Mucosa of descending colon (tissue), 3 donors: ENCODE measurements around the gene SAFB. TPM values are rescaled to one million over a fixed set of nuclear protein-coding genes. Genes with fewer than 3 reads are reported as not detected.
"Not testable (repeated sequence)": the region's sequence is repeated elsewhere in the genome, so short reads cannot be mapped to it uniquely, and the experiment has no call there.

Experiments used
- ATAC-seq: fragments of 200-7000 bp; cut with Tn5 transposase; one replicate; pipeline ENCODE4 v1.9.1; 2020; ENCODE audit warnings: mild to moderate bottlenecking, moderate library complexity
- DNase-seq, 3 donors: peaks; one replicate each; pipeline ENCODE4 v3.0.0-alpha.2; 2020
- H3K36me3 ChIP-seq: fragments of 200-600 bp; one replicate; pipeline ENCODE4 v1.8.0; 2021; ENCODE audit warnings: low read depth, mild to moderate bottlenecking
- H3K4me1 ChIP-seq: fragments of 200-600 bp; one replicate; pipeline ENCODE4 v1.8.0; 2021; ENCODE audit warnings: low read depth, mild to moderate bottlenecking
- H3K4me3 ChIP-seq: fragments of 200-600 bp; one replicate; pipeline ENCODE4 v1.8.0; 2021; ENCODE audit warnings: mild to moderate bottlenecking
- H3K9me3 ChIP-seq: fragments of 200-600 bp; one replicate; pipeline ENCODE4 v1.8.0; 2021; ENCODE audit warnings: mild to moderate bottlenecking
- CTCF ChIP-seq: fragments of 200-600 bp; IDR thresholded peaks from one replicate; pipeline ENCODE4 v1.8.0; 2022; ENCODE audit warnings: antibody characterized with exemption, mild to moderate bottlenecking
- intact Hi-C, 2 donors: fragments of 100-400 bp; cut with DNase I in 1 of 2; cut with micrococcal nuclease in 1 of 2; formaldehyde crosslinking; loops; one replicate each; pipeline versions ENCODE4 v1.11.0 to v1.11.1; 2022; cut with DNase I, micrococcal nuclease
- total RNA-seq, 3 donors: library from RNA; stranded (reverse); fragmentation: NEBNext Ultra II Directional in 2 of 3; extraction: Animal tissue kit (Norgen Biotek cat#: 25700) in 2 of 3; gene quantifications; one replicate each; pipeline versions ENCODE4 v1.2.1 to v1.2.4, GENCODE V29; 2021 to 2023
- donor health status: DM: no; HTN: no; CAD: no; lungs with moderate emphysema.
- donor health status: DM: no; HTN: no; CAD: no.
- donor health status: DM: no; HTN: yes; CAD: no.

SAFB gene
- total RNA-seq, 3 donors from 2014 or later = 78.8 to 115 (median 83.3) TPM

- Histone ChIP-seq H3K9me3 (no peaks in the 10 kb centered on the region), H3K36me3 (no peaks in the 10 kb centered on the region), H3K4me1 (no peaks in the 10 kb centered on the region), H3K4me3 (no peak overlapping the region)
- no peak for ATAC-seq
- DNase-seq = no peak
- intact Hi-C loops = no loop called here
- TF ChIP-seq CTCF = no peak
Measured at GRCh38 chr19:5700455-5701092, 77.7 kb downstream of the SAFB start.

DNA sequence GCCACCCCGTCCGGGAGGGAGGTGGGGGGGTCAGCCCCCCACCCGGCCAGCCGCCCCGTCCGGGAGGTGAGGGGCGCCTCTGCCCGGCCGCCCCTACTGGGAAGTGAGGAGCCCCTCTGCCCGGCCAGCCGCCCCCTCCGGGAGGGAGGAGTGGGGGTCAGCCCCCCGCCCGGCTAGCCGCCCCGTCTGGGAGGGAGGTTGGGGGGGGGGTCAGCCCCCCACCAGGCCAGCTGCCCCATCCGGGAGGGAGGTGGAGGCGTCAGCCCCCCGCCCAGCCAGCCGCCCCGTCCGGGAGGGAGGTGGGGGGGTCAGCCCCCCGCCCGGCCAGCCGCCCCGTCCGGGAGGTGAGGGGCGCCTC is 79.1 kb downstream of the SAFB start:
- H3K36me3 ChIP-seq, DNase-seq, ATAC-seq, intact Hi-C loops, H3K4me3 ChIP-seq, H3K4me1 ChIP-seq, H3K9me3 ChIP-seq: not testable (repeated sequence)

- intact Hi-C loops = no loop called here
- TF ChIP-seq CTCF = no peak
- Histone ChIP-seq H3K4me1 (no peaks in the 10 kb centered on the region), H3K36me3 (no peaks in the 10 kb centered on the region), H3K4me3 (no peak overlapping the region), H3K9me3 (no peaks in the 10 kb centered on the region)
- ATAC-seq (no peak), DNase-seq (peak in 1 of 3 donors; percentile 21)
Measured at GRCh38 chr19:5703819-5704818, 81.2 kb downstream of the SAFB start.

DNA sequence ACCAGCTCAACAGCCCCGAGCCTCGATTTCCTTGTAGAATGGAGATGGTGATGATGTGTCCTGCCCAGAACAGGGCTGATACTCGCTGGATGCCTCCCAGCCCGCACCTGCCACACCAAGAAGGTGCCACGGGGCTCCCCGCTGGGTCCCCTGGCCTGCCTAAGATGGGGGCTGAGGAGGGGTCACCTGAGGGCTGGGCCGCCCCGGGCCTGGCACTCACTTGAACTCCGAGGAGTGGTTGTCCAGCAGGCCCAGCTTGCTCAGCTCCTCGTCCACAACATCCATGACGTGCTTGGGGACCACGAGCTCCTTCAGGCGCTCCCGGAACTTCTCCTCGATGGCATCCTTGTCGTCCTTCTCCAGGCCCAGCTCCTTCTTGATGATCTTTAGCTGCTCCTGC is 82.7 kb downstream of the SAFB start:
- H3K9me3 ChIP-seq = no peaks in the 10 kb centered on the region
- no peaks in the 10 kb centered on the region for H3K36me3 ChIP-seq
- no peak for ATAC-seq
- H3K4me3 ChIP-seq = no peak overlapping the region
- intact Hi-C loops = no loop called here
- no peak for DNase-seq
- no peak for TF ChIP-seq CTCF
- H3K4me1 ChIP-seq = no peaks in the 10 kb centered on the region

DNA sequence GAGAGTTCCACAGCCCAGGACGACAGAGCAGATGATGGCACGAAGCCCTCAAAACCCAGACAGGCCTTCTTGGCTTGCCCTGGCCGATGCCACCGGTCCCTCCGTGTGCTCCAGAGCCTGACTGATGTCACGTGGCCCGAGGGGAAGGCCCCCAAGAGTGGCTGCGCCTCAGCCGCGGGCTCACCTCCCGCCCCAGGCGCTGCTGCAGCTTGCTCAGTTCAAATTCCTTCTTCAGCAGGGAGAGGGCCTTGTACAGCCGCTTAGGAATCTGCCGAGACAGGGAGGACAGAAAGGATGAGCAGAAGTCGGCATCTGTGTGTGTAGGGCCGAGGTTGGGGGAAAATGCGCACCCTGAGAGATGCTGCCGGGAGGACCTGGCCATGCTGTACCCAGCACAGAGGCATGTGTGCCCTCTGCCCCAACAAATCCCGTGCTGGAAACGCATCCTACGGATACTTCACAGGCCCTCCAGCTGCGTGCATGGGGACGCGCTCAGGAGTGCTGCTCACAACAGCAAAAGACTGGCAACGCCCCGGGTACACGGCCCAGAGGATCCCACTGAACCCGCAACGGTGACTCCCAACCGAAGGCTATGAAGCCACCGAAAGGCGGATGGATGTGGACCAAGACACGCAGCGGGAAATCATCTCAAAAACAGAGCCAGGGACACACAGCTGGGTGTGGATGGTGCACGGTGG is 84.1 kb downstream of the SAFB start:
- intact Hi-C loops = no loop called here
- H3K36me3 ChIP-seq = no peaks in the 10 kb centered on the region
- no peaks in the 10 kb centered on the region for H3K4me1 ChIP-seq
- DNase-seq = no peak
- H3K4me3 ChIP-seq = no peak overlapping the region
- TF ChIP-seq CTCF = no peak
- ATAC-seq = no peak
- no peaks in the 10 kb centered on the region for H3K9me3 ChIP-seq
